Dermis microvascular lymphatic vessel endothelial cell (primary cell): ENCODE measurements around the gene CRKL. TPM values are rescaled to one million over a fixed set of nuclear protein-coding genes. Genes with fewer than 3 reads are reported as not detected.
"Not testable (repeated sequence)": the region's sequence is repeated elsewhere in the genome, so short reads cannot be mapped to it uniquely, and the experiment has no call there.

Source experiments
- DNase-seq, 2 donors: peaks; one replicate each; pipeline versions ENCODE4 v3.0.0 to v3.0.0-alpha.2; 2010; ENCODE audit warnings: low read depth in 2 of 2
- total RNA-seq: library from RNA; depleted of rRNA; stranded (reverse); fragments of >200 nt; gene quantifications from 2 replicates; pipeline ENCODE4 v1.2.1, GENCODE V29; 2014

CRKL gene
- total RNA-seq, 1 donor from 2014 or later = 33.5 TPM

GRCh38 chr22:20933910-20934309 is 16.7 kb downstream of the CRKL start:
- DNase-seq = no peak

DNA sequence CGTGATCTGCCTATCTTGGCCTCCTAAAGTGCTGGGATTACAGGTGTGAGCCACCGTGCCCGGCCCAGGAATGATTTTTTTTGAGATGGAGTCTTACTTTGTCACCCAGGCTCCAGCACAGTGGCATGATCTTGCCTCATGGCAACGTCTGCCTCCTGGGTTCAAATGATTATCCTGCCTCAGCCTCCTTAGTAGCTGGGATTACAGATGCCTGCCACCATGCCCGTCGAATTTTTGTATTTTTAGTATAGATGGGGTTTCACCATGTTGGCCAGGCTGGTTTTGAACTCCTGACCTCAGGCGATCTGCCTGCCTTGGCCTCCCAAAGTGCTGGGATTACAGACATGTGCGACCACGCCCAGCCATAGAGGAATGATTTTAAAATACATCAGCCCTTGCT is 17.8 kb downstream of the CRKL start:
- DNase-seq = not testable (repeated sequence)

GRCh38 chr22:20935780-20936539 is 18.8 kb downstream of the CRKL start:
- not testable (repeated sequence) for DNase-seq

DNA sequence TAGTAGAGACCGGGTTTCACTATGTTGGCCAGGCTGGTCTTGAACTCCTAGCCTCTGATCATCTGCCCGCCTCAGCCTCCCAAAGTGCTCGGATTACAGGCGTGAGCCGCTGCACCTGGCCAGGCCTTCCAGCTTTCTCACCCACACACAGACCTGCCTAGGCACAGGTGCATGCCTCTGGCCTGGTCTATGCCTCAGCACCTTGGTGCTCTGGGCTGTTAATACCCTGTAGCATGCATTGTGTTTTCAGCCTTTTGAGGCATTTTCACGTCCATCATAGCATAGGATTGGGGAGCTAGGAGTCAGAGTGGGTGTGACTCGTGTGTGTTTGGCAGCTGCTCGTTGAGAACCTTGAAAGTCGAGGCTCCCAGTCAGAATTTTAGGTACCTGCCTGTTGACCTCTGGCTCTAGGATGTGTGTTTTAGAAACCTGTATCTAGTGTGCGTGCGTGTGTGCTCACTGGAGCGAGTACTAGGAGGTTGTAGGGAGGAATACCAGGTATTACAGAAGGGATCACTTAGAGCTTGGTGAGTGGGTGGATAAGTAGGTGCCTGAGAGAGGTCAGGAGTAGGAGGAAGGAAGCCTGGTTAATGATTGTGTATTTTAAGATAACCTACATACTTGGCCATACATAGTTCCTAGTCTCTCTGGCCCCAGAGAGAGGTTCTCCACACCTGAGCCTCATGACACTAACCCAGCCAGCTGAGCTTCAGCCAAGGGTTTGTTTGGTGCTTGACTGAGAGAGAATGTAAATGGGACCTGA is 20.0 kb downstream of the CRKL start:
- no peak for DNase-seq

DNA sequence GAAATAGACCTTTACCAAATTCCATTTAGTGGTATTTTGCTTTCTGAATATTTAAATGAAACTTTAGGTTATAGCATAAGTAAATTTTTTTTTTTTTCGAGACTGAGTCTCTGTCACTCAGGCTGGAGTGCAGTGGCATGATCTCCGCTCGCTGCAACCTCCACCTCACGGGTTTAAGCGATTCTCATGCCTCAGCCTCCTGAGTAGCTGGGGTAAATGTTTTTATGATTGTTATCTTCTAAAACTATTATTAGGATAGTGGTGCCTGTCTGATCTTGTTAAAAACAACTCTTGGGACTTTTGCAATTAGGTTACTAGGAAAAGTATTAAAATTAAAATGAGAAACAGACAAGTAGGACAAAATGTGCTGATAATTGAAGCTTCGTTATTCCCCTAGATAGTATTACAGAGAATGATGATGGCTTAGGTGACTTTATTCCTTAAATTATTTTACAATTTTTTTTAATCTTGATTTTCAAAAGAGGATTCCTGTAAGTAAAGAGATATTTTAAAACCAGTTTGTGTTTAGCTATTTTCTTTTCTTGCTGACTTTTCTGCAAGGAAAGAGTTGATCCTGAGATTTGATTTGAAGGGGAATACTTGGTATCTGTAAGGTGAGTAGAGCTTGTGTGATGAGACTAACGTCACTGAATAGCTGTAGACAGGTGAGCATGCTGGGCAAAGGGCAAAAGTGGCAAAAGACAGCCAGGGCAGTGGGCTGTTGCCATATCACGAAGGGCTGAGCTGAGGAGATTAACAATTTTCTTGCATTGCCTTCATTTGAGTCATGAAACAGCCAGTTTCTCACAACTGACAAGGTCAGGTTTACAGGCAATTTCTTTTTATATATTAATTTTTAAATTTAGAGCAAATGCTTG is 20.8 kb downstream of the CRKL start:
- no peak for DNase-seq

GRCh38 chr22:20939457-20940185 is 22.4 kb downstream of the CRKL start:
- not testable (repeated sequence) for DNase-seq

DNA sequence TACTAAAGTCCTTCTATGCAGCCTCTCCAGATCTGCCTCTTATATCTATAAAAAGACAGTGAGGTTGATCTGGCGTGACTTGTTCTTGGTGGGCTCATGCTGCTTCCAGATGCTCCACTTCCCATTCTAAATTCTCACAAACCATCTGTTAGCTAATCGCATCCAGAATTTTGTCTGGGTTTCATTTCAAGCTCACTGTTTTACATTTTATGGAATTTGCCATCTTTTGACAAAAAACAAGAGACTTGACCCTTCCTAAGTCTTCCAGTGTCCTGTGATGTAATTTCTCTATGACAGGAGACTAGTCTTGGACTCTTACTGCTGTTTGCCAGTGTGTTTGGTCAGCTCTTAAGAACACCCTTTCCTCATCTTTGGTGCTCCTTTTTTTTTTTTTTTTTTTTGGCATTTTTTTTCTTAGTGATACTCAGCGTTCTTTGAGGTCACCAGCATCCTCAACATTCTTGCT is 23.0 kb downstream of the CRKL start:
- no peak for DNase-seq

GRCh38 chr22:20940904-20941385 is 23.7 kb downstream of the CRKL start:
- no peak for DNase-seq

- not testable (repeated sequence) for DNase-seq
Observed at GRCh38 chr22:20942203-20942902, 25.1 kb downstream of the CRKL start.

DNA sequence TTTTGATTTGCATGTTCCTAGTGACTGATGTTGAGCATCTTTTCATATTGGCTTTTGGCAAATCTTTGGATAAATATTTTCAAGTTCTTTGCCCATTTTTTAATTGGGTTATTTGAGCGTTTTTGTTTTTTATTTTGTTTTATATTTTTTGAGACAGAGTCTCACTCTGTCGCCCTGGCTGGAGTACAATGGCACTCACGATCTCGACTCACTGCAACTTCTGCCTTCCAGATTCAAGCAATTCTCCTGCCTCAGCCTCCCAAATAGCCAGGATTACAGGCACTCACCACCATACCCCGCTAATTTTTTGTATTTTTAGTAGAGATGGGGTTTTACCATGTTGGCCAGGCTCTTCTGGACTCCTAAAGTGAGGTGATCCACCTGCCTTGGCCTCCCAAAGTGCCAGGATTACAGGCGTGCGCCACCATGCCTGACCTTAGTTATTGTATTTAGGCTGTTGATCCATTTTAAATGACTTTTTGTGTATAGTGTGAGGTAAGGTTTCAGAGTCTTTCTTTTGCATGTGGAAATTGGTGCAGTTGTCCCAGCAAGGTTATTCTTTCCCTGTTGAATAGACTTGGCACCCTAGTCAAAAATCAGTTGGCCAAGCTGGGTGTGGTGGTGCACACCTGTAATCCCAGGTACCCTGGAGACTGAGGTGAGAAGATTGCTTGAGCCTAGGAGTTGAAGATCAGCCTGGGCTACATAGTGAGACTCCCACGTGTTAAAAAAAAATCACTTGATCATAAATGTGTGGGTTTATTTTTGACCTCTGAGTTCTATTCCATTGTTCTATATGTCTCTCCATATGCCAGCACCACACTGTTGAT is 26.1 kb downstream of the CRKL start:
- DNase-seq = no peak

GRCh38 chr22:20944042-20944441 is 26.8 kb downstream of the CRKL start:
- no peak for DNase-seq

- no peak for DNase-seq
Observed at GRCh38 chr22:20945578-20945934, 28.3 kb downstream of the CRKL start.

GRCh38 chr22:20946080-20946986 is 29.1 kb downstream of the CRKL start:
- peak; percentile 56 to 77 for DNase-seq

GRCh38 chr22:20946991-20947390 is 29.8 kb downstream of the CRKL start:
- DNase-seq = no peak

DNA sequence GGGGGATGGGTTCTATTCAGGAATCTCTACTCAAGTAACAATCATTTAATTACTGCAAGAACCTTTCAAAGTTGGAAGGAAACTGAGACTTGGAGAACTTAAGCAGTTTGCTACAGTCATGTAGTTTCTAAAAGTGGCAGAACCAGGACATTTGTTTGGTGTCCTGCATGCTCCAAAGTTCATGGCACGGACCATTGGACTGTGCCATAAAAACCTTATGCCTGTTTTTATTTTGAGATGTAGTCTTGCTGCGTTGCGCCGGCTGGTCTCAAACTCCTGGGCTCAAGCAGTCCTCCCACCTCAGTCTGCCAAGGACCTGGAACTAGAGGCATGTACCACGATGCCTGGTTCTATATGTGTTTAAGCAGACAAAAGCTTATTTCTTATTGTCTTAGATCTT is 31.2 kb downstream of the CRKL start:
- DNase-seq = no peak

DNA sequence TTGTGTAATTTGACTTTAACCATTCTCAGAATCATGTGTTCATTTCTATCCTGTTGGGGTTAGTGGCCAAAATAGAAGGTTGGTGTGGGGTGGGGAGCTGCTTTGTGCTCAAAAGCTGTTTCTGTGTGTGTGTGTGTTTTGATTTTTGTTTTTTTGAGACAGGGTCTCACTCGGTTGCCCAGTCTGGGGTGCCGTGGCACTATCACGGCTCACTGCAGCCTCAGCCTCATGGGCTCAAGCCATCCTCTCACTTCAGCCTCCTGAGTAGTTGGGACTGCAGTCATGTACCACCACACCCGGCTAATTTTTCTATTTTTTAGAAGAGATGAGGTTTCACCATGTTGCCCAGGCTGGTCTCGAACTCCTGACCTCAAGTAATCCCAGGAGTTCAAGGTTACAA is 31.8 kb downstream of the CRKL start:
- no peak for DNase-seq

GRCh38 chr22:20949698-20950183 is 32.5 kb downstream of the CRKL start:
- DNase-seq = no peak
